Astrocyte (in vitro differentiated cells and primary cell): ENCODE data around the gene CPNE5.

Experiments
- CTCF ChIP-seq: IDR thresholded peaks from 2 replicates; pipeline ENCODE4 v1.5.1; 2011; ENCODE audit warnings: low read depth, mild to moderate bottlenecking, inconsistent platforms, low read length, moderate library complexity; ENCODE audit not compliant: insufficient read depth
- EZH2 ChIP-seq: IDR thresholded peaks from 2 replicates; pipeline ENCODE4 v1.6.1; 2012; ENCODE audit warnings: mild to moderate bottlenecking, low read length, inconsistent platforms; ENCODE audit not compliant: insufficient read depth

DNA sequence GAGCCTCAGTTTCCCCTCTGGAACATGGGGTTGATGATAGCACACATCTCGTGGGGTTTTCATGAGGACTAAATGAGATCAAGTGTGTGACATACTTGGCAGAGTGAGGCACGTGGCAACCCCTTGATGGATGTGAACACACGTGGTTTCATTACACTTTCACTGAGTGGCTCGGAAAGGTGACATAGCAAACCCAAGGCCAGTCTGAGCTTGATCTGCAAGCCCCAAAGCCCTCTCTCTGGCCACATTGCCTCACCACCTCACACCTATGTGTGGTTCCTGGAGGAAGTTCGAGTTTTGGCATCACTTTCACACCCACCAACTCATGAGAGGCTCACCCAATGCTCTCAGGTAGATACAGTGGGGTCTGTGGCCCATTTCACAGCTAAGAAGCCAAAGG lies 60.0 kb downstream of the CPNE5 start:
- TF ChIP-seq CTCF (no peak), EZH2 (no peak)
